GM21825 (cell line): Measurements from ENCODE around the gene ORM2.
"Not testable (repeated sequence)": the region's sequence is repeated elsewhere in the genome, so short reads cannot be mapped to it uniquely, and the experiment has no call there.

Source experiments
- ATAC-seq: cut with Tn5 transposase; IDR thresholded peaks from one replicate; pipeline ENCODE4 v1.9.1; 2021; ENCODE audit warnings: mild to moderate bottlenecking, moderate library complexity; ENCODE audit not compliant: unreplicated experiment

ORM2 gene

GRCh38 chr9:114329625-114330022 is at the start of gene ORM2:
Gene ORM2 (plus strand): TSS chr9:114329869. CDS start chr9:114329905, 36 bp downstream.
- not testable (repeated sequence) for ATAC-seq

- ATAC-seq, result no peak
Observed at GRCh38 chr9:114280636-114281472, 48.8 kb upstream of the ORM2 start.

GRCh38 chr9:114281473-114282103 is 48.1 kb upstream of the ORM2 start:
- no peak for ATAC-seq

GRCh38 chr9:114282104-114282485 is 47.6 kb upstream of the ORM2 start:
- no peak for ATAC-seq

- no peak for ATAC-seq
Observed at GRCh38 chr9:114282507-114282906, 47.2 kb upstream of the ORM2 start.

- no peak for ATAC-seq
Observed at GRCh38 chr9:114282926-114283325, 46.7 kb upstream of the ORM2 start.

- ATAC-seq, result no peak
Observed at GRCh38 chr9:114283551-114284111, 46.0 kb upstream of the ORM2 start.

- ATAC-seq, result no peak
Observed at GRCh38 chr9:114284316-114285060, 45.2 kb upstream of the ORM2 start.

GRCh38 chr9:114285166-114285867 is 44.4 kb upstream of the ORM2 start:
- no peak for ATAC-seq

- no peak for ATAC-seq
Observed at GRCh38 chr9:114286146-114286679, 43.5 kb upstream of the ORM2 start.

- ATAC-seq, result no peak
Observed at GRCh38 chr9:114287001-114287762, 42.5 kb upstream of the ORM2 start.

- ATAC-seq, result no peak
Observed at GRCh38 chr9:114287763-114288192, 41.9 kb upstream of the ORM2 start.

GRCh38 chr9:114288193-114289091 is 41.2 kb upstream of the ORM2 start:
- no peak for ATAC-seq

GRCh38 chr9:114289106-114289505 is 40.6 kb upstream of the ORM2 start:
- ATAC-seq, result no peak

GRCh38 chr9:114289571-114290481 is 39.8 kb upstream of the ORM2 start:
- no peak for ATAC-seq

- ATAC-seq, result no peak
Observed at GRCh38 chr9:114290561-114290986, 39.1 kb upstream of the ORM2 start.

- no peak for ATAC-seq
Observed at GRCh38 chr9:114291064-114291474, 38.6 kb upstream of the ORM2 start.
